Gastrocnemius medialis (tissue), 4 donors: ENCODE measurements around the gene HDHD3. TPM values are rescaled to one million over a fixed set of nuclear protein-coding genes. Genes with fewer than 3 reads are reported as not detected.

ENCODE experiments used
- ATAC-seq, 2 donors: fragments of 150-250 bp; one replicate each; pipeline ENCODE4 v1.9.1; 2016
- DNase-seq, 2 donors: peaks; one replicate each; pipeline ENCODE4 v3.0.0-alpha.2; 2019
- H3K27ac ChIP-seq, 4 donors: fragments of 200-600 bp; sonication (generic); 1 replicate in 1 of 4; 2 replicates in 3 of 4; pipeline ENCODE4 v1.5.1; 2016 to 2018; ENCODE audit warnings: mild to moderate bottlenecking in 2 of 4, moderate library complexity in 1 of 4
- H3K27me3 ChIP-seq, 3 donors: fragments of 200-600 bp; sonication (generic) in 2 of 3; 1 replicate in 1 of 3; 2 replicates in 2 of 3; pipeline versions ENCODE4 v1.5.1 to v1.6.0; 2016 to 2019; ENCODE audit warnings: mild to moderate bottlenecking in 1 of 3, moderate library complexity in 1 of 3
- H3K36me3 ChIP-seq, 2 donors: fragments of 200-600 bp; sonication (generic) in 1 of 2; one replicate each; pipeline ENCODE4 v1.5.1; 2017 to 2018
- H3K4me1 ChIP-seq, 2 donors: fragments of 200-600 bp; sonication (generic) in 1 of 2; one replicate each; pipeline ENCODE4 v1.5.1; 2016 to 2017; ENCODE audit warnings: mild to moderate bottlenecking in 2 of 2
- H3K4me3 ChIP-seq, 4 donors: fragments of 200-600 bp; sonication (generic) in 3 of 4; 1 replicate in 1 of 4; 2 replicates in 3 of 4; pipeline ENCODE4 v1.5.1; 2016 to 2019; ENCODE audit warnings: mild to moderate bottlenecking in 2 of 4
- H3K9me3 ChIP-seq, 3 donors: fragments of 200-600 bp; sonication (generic) in 2 of 3; 1 replicate in 1 of 3; 2 replicates in 2 of 3; pipeline ENCODE4 v1.5.1; 2016 to 2019
- CTCF ChIP-seq, 5 experiments: fragments of 450-650 bp in 3 of 5; fragments of 200-600 bp in 2 of 5; sonication (generic) in 2 of 5; IDR thresholded peaks in 4 of 5; conservative IDR thresholded peaks in 1 of 5; 1 replicate in 4 of 5; 2 replicates in 1 of 5; pipeline ENCODE4 v1.5.1; 2016 to 2019; ENCODE audit warnings: antibody characterized with exemption in 5 of 5, mild to moderate bottlenecking in 3 of 5, moderate library complexity in 3 of 5
- POLR2A ChIP-seq, 2 donors: fragments of 450-650 bp; IDR thresholded peaks; one replicate each; pipeline ENCODE4 v1.6.1; 2017; ENCODE audit warnings: antibody characterized with exemption in 2 of 2, mild to moderate bottlenecking in 2 of 2, moderate library complexity in 2 of 2
- in situ Hi-C, 4 donors: fragments of 200-750 bp; cut with MboI; loops; one replicate each; pipeline versions ENCODE4 v1.15.0 to v1.8.0; 2017; ENCODE audit warnings: low sequenced_read_pairs in 4 of 4
- intact Hi-C: fragments of 100-400 bp; cut with DNase I; formaldehyde crosslinking; loops from one replicate; pipeline ENCODE4 v1.15.1; 2023; ENCODE audit warnings: low total_unique reads
- total RNA-seq, 4 donors: library from RNA; depleted of rRNA; stranded (reverse); fragments of >200 nt; gene quantifications; one replicate each; pipeline versions ENCODE4 v1.1.0 to v1.2.3, GENCODE V29; 2016

The HDHD3 gene
- total RNA-seq, 4 donors from 2014 or later, result 10.3 to 16.2 (median 14.1) TPM

- intact Hi-C loops, result no loop called here
- no peak for ATAC-seq
These were observed 15.3 kb downstream of the HDHD3 start for GRCh38 chr9:113361304-113362018.

DNA sequence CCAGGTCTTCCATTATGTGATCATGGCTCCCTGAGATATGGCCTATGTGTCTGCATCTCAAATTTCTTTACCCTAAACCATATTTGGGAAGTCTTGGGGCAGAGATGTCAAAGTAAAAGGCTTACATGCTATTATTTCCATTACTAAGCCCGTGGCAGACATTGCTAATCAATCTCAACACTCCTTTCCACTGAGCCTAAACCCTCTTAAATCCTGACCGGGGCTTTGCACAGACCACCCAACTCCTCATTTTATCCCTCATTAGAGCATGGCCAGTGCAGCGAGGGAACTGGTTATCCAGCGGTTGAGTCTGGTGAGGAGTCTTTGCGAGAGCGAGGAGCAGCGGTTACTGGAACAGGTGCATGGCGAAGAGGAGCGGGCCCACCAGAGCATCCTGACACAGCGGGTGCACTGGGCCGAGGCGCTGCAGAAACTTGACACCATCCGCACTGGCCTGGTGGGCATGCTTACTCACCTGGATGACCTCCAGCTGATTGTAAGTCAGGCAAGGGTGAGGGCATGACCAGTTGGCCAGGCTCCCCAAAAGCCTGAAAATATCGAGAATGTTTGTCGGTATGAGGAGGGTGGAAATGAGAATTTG is 16.4 kb downstream of the HDHD3 start:
- H3K27ac ChIP-seq, result no peak overlapping the region
- no peak for ATAC-seq
- no peaks in the 10 kb centered on the region for H3K36me3 ChIP-seq
- no peaks in the 10 kb centered on the region for H3K4me1 ChIP-seq
- no peaks in the 10 kb centered on the region for H3K27me3 ChIP-seq
- no peak for DNase-seq
- no peaks in the 10 kb centered on the region for H3K9me3 ChIP-seq
- no peak overlapping the region for H3K4me3 ChIP-seq
- intact Hi-C loops, result no loop called here
- in situ Hi-C loops, result no loop called here
- TF ChIP-seq POLR2A (IDR thresholded peaks at IDR 0.05) (no peak), CTCF (IDR thresholded peaks at IDR 0.05 in 4 of 5, conservative IDR thresholded peaks at IDR 0.05 in 1 of 5) (no peak)

More at GRCh38 chr9:113361304-113362018, 15.3 kb downstream of the HDHD3 start:
- Histone ChIP-seq H3K36me3 (no peaks in the 10 kb centered on the region), H3K4me3 (no peak overlapping the region), H3K9me3 (no peaks in the 10 kb centered on the region), H3K27ac (no peak overlapping the region), H3K27me3 (no peaks in the 10 kb centered on the region), H3K4me1 (no peaks in the 10 kb centered on the region)
- DNase-seq, result no peak
- in situ Hi-C loops, result no loop called here
- TF ChIP-seq CTCF (IDR thresholded peaks at IDR 0.05 in 4 of 5, conservative IDR thresholded peaks at IDR 0.05 in 1 of 5) (no peak), POLR2A (IDR thresholded peaks at IDR 0.05) (no peak)

GRCh38 chr9:113359385-113359784 is 17.4 kb downstream of the HDHD3 start:
- in situ Hi-C loops, result no loop called here
- no peaks in the 10 kb centered on the region for H3K9me3 ChIP-seq
- TF ChIP-seq POLR2A (IDR thresholded peaks at IDR 0.05) (no peak), CTCF (IDR thresholded peaks at IDR 0.05 in 4 of 5, conservative IDR thresholded peaks at IDR 0.05 in 1 of 5) (no peak)
- DNase-seq (no peak), ATAC-seq (no peak)
- intact Hi-C loops, result no loop called here
- H3K4me3 ChIP-seq, result no peak overlapping the region
- peaks cover 0 to 1% (median 0%) of the 10 kb centered on the region in 3 donors for H3K27me3 ChIP-seq
- H3K4me1 ChIP-seq, result no peaks in the 10 kb centered on the region
- H3K36me3 ChIP-seq, result no peaks in the 10 kb centered on the region
- H3K27ac ChIP-seq, result no peak overlapping the region

DNA sequence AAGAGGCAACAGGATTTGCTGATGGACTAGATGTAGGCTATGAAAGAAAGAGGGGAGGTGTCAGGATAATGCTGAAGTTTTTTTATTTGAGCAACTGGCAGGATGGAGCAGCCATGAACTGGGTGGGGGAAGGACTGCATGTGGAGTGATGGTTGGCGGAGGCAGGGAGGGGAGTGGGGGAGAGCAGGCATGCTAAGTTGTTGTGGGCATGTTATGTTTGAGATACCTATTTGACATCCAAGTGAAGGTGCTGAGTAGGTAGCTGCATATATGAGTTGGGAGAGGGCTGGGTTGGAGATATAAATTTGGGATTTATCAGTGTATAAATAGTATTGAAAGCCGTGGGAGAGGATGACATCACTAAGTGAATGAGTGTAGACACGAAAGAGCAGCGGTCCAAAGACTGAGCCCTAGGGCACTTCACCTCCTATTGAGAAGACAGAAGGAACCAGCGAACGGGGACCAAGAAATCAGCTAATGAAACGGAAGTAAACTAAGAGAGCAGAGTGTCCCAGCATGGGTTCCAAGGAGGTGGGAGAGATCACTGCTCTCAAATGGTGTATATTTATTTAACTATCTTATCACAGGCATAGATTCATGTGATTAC is 20.0 kb downstream of the HDHD3 start:
- TF ChIP-seq POLR2A (IDR thresholded peaks at IDR 0.05) (no peak), CTCF (IDR thresholded peaks at IDR 0.05 in 4 of 5, conservative IDR thresholded peaks at IDR 0.05 in 1 of 5) (no peak)
- no peak for DNase-seq
- ATAC-seq, result no peak
- Histone ChIP-seq H3K36me3 (no peaks in the 10 kb centered on the region), H3K27me3 (peaks cover 6 to 18% (median 6%) of the 10 kb centered on the region in 3 donors), H3K9me3 (no peaks in the 10 kb centered on the region), H3K4me1 (no peaks in the 10 kb centered on the region), H3K27ac (no peak overlapping the region), H3K4me3 (no peak overlapping the region)
- intact Hi-C loops, result no loop called here
- in situ Hi-C loops, result no loop called here
